CD4-positive, alpha-beta T cell treated with Interferon alpha-2 for 1 hour (primary cell): ENCODE data around the gene SLC30A2.
A peak's percentile ranks its signal among the peaks of the same experiment; 100 is the strongest.

Source experiments
- DNase-seq, 2 donors: peaks; one replicate each; pipeline ENCODE4 v3.0.0-alpha.2; 2020 to 2022

SLC30A2 gene

DNA sequence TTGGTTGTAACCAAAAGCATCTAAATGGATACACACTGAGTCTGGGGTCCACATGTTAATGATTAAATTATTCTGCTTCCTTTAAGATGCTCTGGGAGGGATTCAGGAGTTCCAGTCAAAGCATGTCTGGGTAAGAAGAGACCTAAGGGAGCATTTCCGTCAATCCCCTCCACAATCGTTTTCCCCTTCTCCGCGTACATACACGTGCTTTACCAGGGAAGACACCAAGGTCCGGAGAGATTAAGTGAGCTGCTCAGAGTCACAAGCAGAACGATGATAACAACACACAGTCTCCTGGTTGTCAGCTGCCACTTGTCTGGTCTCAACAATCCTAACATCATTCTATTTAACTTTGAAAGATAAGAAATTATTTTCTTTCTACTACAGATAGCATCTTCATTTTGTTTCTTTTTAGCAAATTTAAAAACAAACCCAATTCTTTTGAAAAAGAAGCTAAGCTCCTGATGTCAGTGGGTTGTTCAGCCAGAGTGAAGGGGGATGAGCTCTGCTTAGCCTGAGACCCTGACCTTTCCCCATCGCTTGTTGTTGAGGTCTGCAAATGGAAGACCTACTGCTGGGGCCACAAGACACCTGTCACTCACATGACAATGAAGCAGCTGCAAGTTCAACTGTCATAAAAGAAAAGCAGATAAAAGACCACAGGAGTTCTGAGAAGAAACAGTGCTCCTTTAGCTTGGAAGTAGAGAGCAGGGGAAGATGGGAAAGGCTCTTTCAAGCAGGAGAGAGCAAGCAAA lies 52.5 kb downstream of the SLC30A2 start:
- no peak for DNase-seq

DNA sequence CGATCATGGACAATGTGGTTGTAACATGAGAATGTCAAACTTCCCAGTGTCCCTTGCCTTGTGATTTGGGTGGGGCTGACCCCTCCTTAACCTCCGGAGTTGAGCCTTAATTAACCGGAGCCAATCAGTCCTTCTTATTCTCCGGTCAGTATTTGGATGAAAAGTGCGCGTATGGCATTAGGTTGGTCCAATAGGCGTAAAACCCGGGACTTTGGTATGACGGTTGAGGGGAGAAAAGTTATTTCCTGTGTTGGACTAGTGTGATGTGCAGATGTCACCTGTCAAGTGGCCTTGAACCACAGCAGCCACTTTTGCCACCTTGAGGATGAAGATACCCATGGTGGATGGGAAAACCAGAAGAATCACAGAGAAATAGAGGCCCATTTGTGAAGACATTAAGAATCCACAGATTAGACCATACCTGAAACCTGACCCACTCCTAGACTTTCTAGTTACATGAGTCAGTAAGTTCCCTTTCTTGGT lies 53.2 kb downstream of the SLC30A2 start:
- DNase-seq = no peak

DNA sequence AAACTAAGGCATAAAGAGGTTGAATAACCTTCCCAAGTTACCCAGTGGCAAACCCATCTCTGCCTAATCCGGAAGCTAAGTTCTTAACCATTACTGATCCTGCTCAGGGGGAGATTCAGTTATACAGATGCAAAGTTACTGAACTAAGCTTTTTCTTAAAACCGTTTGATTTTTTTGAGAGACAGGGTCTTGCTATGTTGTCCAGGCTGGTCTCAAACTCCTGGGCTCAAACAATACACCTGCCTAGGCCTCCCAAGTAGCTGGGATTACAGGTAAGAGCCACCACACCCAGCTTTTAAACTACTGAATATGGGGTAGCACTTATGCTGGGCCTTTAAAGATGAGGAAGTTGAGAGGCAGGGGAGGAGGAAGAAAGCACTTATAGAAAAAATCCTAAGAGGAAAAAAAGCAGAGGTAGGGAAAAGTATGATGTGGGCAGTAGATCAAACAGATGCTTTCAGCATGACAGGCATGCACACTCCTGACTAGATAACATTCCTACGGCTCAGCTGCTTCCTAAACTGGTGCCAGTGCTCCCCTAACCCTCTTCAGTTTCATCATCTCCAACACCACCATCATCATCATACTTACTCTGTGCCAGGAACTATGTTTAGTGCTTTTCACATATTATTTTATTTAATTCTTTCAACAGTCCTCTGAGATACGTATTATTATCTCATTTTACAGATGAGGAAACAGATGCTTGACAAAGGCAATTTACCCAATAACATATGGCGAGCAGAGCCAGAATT lies 53.8 kb downstream of the SLC30A2 start:
- no peak for DNase-seq

DNA sequence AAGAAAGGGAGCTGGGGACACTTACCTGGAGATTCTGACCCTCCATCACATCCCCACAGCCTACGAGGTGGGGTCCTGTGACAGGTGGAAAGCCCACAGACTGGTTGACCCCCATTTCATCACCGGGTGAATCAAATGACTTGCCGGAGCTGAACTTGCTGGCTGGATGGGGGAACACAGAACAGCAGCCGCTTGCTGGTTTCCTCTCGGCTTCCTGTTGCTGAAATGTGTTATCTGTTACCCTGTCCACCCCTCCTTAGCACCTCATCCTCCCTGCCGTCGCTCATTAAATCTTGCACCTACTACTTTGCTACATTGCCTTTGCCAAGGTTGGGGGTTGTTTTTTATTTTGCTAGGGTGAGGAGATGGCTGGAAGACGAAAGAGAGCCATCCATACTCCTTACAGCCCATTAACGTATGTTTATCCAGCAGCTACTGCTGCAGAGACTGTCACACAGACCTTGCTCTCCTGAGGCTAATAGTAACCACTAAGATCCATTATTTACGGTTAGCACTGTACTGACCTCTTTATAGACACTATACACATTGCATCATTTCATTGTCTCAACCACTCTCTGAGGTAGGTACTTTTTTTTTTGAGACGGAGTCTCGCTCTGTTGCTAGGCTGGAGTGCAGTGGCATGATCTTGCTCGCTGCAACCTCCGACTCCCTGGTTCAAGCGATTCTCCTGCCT lies 55.1 kb downstream of the SLC30A2 start:
- peak; percentile 27 to 60 for DNase-seq

DNA sequence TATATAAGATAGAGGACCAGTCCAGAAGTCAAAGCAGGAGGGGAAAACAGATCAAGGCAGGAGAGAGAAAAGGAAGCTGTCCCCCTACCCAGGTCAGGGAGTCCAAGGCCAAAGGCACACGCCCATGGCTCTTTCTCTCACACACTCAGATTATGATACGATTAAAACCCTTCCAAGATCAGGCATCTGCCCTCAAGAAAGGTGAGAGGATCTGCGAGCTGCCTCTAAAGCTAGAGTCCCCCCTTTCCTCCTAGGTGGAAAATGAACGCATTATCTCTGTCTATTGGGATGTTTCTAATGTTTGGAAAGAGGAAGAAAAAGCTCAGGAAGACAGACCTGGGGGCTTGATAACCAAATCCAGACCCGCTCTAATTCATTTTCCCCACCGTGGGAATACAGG lies 55.7 kb downstream of the SLC30A2 start:
- no peak for DNase-seq

GRCh38 chr1:25989440-25990234 lies 56.3 kb downstream of the SLC30A2 start:
- DNase-seq = no peak

DNA sequence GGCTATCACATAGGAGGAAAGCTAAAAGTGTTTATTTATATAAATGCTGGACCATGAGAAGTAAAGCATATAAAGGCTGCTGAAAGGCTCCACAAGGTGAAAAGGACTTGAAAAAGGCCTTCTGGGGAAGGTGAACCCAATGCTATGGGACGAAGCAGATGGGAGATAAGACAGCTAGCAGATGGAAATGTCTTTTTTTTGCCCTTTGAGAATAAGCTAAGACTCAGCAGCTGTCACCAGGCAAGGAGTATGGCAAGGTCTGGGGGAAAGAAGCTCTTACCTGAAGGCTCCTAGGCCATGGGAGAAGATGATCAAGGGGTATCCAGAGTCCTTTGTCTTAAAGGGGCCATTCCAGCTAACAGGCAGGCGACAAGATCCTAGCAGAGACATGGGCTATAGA lies 58.0 kb downstream of the SLC30A2 start:
- DNase-seq = no peak
